Body of pancreas (tissue), 4 donors: Measurements from ENCODE around the gene KAT6B. TPM values are rescaled to one million over a fixed set of nuclear protein-coding genes. Genes with fewer than 3 reads are reported as not detected.

ENCODE experiments used
- ATAC-seq: fragments of 150-250 bp; one replicate; pipeline ENCODE4 v1.9.1; 2016
- DNase-seq, 4 donors: peaks; one replicate each; pipeline ENCODE4 v3.0.0-alpha.2; 2019
- H3K27ac ChIP-seq, 4 donors: fragments of 200-600 bp; sonication (generic); 1 replicate in 3 of 4; 2 replicates in 1 of 4; pipeline versions ENCODE4 v1.5.1 to v1.6.1; 2016 to 2019; ENCODE audit warnings: mild to moderate bottlenecking in 1 of 4, mixed read lengths in 1 of 4, moderate library complexity in 1 of 4
- H3K27me3 ChIP-seq, 2 donors: fragments of 200-600 bp; sonication (generic); one replicate each; pipeline ENCODE4 v1.6.0; 2016; ENCODE audit warnings: mild to moderate bottlenecking in 1 of 2
- H3K36me3 ChIP-seq, 2 donors: fragments of 200-600 bp; sonication (generic); replicated peaks in 1 of 2; 2 replicates each; pipeline ENCODE4 v1.5.1; 2016; ENCODE audit warnings: low read depth in 2 of 2; ENCODE audit not compliant: insufficient read depth in 1 of 2
- H3K4me1 ChIP-seq: fragments of 200-600 bp; sonication (generic); one replicate; pipeline ENCODE4 v1.6.0; 2016
- H3K4me3 ChIP-seq, 2 donors: fragments of 200-600 bp; sonication (generic); 1 replicate in 1 of 2; 2 replicates in 1 of 2; pipeline ENCODE4 v1.5.1; 2016 to 2019
- H3K9me3 ChIP-seq, 3 donors: fragments of 200-600 bp; sonication (generic); 1 replicate in 2 of 3; 2 replicates in 1 of 3; pipeline ENCODE4 v1.5.1; 2016
- CTCF ChIP-seq, 7 experiments: fragments of 450-650 bp in 4 of 7; fragments of 200-600 bp in 3 of 7; sonication (generic) in 3 of 7; IDR thresholded peaks; one replicate each; pipeline ENCODE4 v1.5.1; 2016 to 2019; ENCODE audit warnings: antibody characterized with exemption in 7 of 7
- POLR2A ChIP-seq, 3 donors: fragments of 450-650 bp; IDR thresholded peaks; one replicate each; pipeline ENCODE4 v1.6.1; 2016; ENCODE audit warnings: antibody characterized with exemption in 3 of 3, mild to moderate bottlenecking in 2 of 3
- WGBS, 2 donors: methylation state at CpG; one replicate each; pipeline ENCODE4 v1.1.5; 2017; 5-methylcytosine and 5-hydroxymethylcytosine counted together
- intact Hi-C: fragments of 100-400 bp; cut with DNase I; formaldehyde crosslinking; loops from one replicate; pipeline ENCODE4 v1.15.1; 2023
- total RNA-seq, 2 donors: library from RNA; depleted of rRNA; stranded (reverse); fragments of >200 nt; gene quantifications; one replicate each; pipeline ENCODE4 v1.1.0, GENCODE V29; 2016

KAT6B gene
- total RNA-seq, 2 donors from 2014 or later, result 39.9 to 45.9 TPM

DNA sequence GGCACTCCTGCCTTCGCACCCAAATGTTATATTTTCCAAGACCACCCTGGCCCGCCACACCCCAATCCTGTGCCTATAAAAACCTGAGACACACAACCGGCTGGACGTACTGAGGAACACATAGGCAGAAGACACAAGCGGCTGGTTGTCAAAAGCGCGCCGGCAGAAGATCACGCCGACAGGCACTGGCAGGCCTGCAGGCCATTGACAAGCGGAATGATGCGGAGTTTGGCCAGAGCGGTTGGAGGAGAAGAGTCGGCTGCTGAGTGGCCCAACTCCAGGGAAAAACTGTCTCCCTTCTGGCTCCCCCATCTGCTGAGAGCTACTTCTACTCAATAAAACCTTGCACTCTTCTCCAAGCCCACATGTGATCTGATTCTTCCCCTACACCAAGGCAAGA is 245.4 kb downstream of the KAT6B start:
- ATAC-seq (no peak), DNase-seq (no peak)
- no peak overlapping the region for H3K27ac ChIP-seq
- TF ChIP-seq CTCF (IDR thresholded peaks at IDR 0.05), result no peak
- no peak for TF ChIP-seq POLR2A (IDR thresholded peaks at IDR 0.05)
- no peaks in the 10 kb centered on the region for H3K27me3 ChIP-seq
- no peak overlapping the region for H3K4me3 ChIP-seq
- H3K4me1 ChIP-seq, result no peaks in the 10 kb centered on the region
- no peaks in the 10 kb centered on the region for H3K36me3 ChIP-seq
- intact Hi-C loops, result no loop called here
- 93 to 96% methylated on average over 14 of the region's 14 CpGs for WGBS, 2 donors
- no peaks in the 10 kb centered on the region for H3K9me3 ChIP-seq

GRCh38 chr10:75072727-75073126 is 246.3 kb downstream of the KAT6B start:
- no peaks in the 10 kb centered on the region for H3K36me3 ChIP-seq
- 96 to 97% methylated on average over 14 of the region's 14 CpGs for WGBS, 2 donors
- no peak overlapping the region for H3K4me3 ChIP-seq
- TF ChIP-seq POLR2A (IDR thresholded peaks at IDR 0.05), result no peak
- no peak for TF ChIP-seq CTCF (IDR thresholded peaks at IDR 0.05)
- H3K27ac ChIP-seq, result no peak overlapping the region
- no peaks in the 10 kb centered on the region for H3K9me3 ChIP-seq
- intact Hi-C loops, result no loop called here
- H3K4me1 ChIP-seq, result no peaks in the 10 kb centered on the region
- DNase-seq (no peak), ATAC-seq (no peak)
- H3K27me3 ChIP-seq, result no peaks in the 10 kb centered on the region

DNA sequence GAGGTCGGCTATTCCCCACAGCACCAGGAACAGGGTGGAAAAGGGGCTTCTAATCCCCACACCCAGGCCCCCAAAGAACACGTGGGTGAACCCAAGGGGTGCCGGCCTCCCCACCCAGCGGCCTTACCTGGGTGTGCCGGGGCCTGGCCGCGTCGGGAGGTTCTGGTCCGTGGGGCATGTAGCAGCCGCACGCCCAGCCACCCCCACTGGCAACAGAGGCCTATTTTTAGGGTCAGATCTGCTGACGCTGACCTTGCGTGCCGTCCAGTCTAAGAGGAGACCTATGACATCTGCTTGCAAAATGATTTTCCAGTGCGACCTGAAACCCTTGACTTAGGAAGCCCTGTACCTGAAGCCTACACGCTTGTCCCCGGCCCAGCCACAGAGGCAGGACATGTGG is 247.0 kb downstream of the KAT6B start:
- no peak for ATAC-seq
- intact Hi-C loops, result no loop called here
- Histone ChIP-seq H3K4me1 (no peaks in the 10 kb centered on the region), H3K27me3 (no peaks in the 10 kb centered on the region), H3K27ac (no peak overlapping the region), H3K36me3 (no peaks in the 10 kb centered on the region), H3K4me3 (no peak overlapping the region), H3K9me3 (no peaks in the 10 kb centered on the region)
- DNase-seq, result no peak
- WGBS, 2 donors, result 92 to 95% methylated on average over 11 to 17 of the region's 17 CpGs
- TF ChIP-seq POLR2A (IDR thresholded peaks at IDR 0.05), result no peak
- TF ChIP-seq CTCF (IDR thresholded peaks at IDR 0.05), result no peak

GRCh38 chr10:75074711-75075445 is 248.5 kb downstream of the KAT6B start:
- H3K4me1 ChIP-seq, result no peaks in the 10 kb centered on the region
- no peak overlapping the region for H3K27ac ChIP-seq
- H3K27me3 ChIP-seq, result no peaks in the 10 kb centered on the region
- 33 to 39% methylated on average over 2 of the region's 2 CpGs for WGBS, 2 donors
- TF ChIP-seq CTCF (IDR thresholded peaks at IDR 0.05), result no peak
- TF ChIP-seq POLR2A (IDR thresholded peaks at IDR 0.05), result no peak
- no peaks in the 10 kb centered on the region for H3K36me3 ChIP-seq
- H3K9me3 ChIP-seq, result no peaks in the 10 kb centered on the region
- DNase-seq (no peak), ATAC-seq (no peak)
- intact Hi-C loops, result no loop called here
- H3K4me3 ChIP-seq, result no peak overlapping the region

DNA sequence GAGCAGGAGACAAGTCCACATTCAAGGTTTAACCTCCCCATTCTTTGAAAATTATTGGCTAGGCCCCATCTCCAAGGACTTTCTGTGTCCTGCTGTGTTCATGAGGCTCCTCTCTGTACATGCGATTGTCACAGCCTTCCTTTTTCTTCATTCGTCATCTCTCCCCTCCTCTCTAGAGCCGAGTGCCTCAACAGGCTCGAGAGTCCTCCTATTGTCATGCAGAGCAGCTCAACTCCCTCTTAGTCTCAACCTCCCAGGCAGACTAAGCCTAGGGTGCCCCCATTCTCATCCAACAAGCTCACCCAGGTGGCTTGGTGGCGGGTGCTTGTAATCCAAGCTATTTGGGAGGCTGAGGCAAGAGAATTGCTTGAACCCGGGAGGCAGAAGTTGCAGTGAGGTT is 249.9 kb downstream of the KAT6B start:
- ATAC-seq (no peak), DNase-seq (no peak)
- Histone ChIP-seq H3K4me1 (no peaks in the 10 kb centered on the region), H3K9me3 (no peaks in the 10 kb centered on the region), H3K27me3 (no peaks in the 10 kb centered on the region), H3K27ac (no peak overlapping the region), H3K36me3 (no peaks in the 10 kb centered on the region), H3K4me3 (no peak overlapping the region)
- 83 to 92% methylated on average over 6 of the region's 6 CpGs for WGBS, 2 donors
- no peak for TF ChIP-seq POLR2A (IDR thresholded peaks at IDR 0.05)
- no peak for TF ChIP-seq CTCF (IDR thresholded peaks at IDR 0.05)
- intact Hi-C loops, result no loop called here
